IMR-90 (cell line): ENCODE results near the gene IFRD1. TPM values are rescaled to one million over a fixed set of nuclear protein-coding genes. Genes with fewer than 3 reads are reported as not detected.

Experiments
- ATAC-seq: fragments of 200-7000 bp; cut with Tn5 transposase; 2 replicates; pipeline ENCODE4 v1.9.1; 2020; ENCODE audit warnings: low read depth, mild to moderate bottlenecking, moderate library complexity
- BruUV-seq: library from RNA; stranded (reverse); fragments of 400-500 nt; replicated peaks from 2 replicates; lab custom pipeline; 2021; lab: Mats Ljungman, UMichigan
- CTCF ChIA-PET: fragments of 300-600 bp; formaldehyde crosslinking; extraction: SDS; loops from one replicate; lab custom pipeline; 2021; ENCODE audit warnings: antibody characterized with exemption; lab: Yijun Ruan, JAX
- POLR2A ChIA-PET: fragments of 300-600 bp; sonication (Branson Sonifier 250); formaldehyde crosslinking; loops from one replicate; lab custom pipeline; 2022; ENCODE audit warnings: antibody characterized with exemption; ENCODE audit not compliant: unreplicated experiment; lab: Charles Lee
- DNase-seq: peaks from one replicate; pipeline ENCODE4 v3.0.0; 2013
- H2AFZ ChIP-seq: replicated peaks from 2 replicates; pipeline ENCODE3; 2013; ENCODE audit warnings: low read length, mild to moderate bottlenecking; ENCODE audit not compliant: poor library complexity
- H2AK5ac ChIP-seq: 2 replicates; pipeline ENCODE4 v1.6.1; 2013; ENCODE audit warnings: low read depth, low read length, inconsistent platforms
- H2AK9ac ChIP-seq: replicated peaks from 2 replicates; pipeline ENCODE3; 2013; ENCODE audit warnings: mild to moderate bottlenecking, low read depth, low read length, moderate library complexity; ENCODE audit not compliant: poor library complexity
- H2BK120ac ChIP-seq: 2 replicates; pipeline ENCODE4 v1.6.1; 2013; ENCODE audit warnings: low read depth, low read length, inconsistent platforms
- H2BK15ac ChIP-seq: 3 replicates; pipeline ENCODE4 v1.6.1; 2013; ENCODE audit warnings: low read depth, low read length, inconsistent platforms
- H2BK20ac ChIP-seq: 2 replicates; pipeline ENCODE4 v1.6.1; 2013; ENCODE audit warnings: low read depth, mild to moderate bottlenecking, inconsistent platforms, low read length, moderate library complexity
- H2BK5ac ChIP-seq: 2 replicates; pipeline ENCODE4 v1.6.1; 2013; ENCODE audit warnings: mild to moderate bottlenecking, low read depth, low read length, inconsistent platforms; ENCODE audit not compliant: poor library complexity, severe bottlenecking
- H3K14ac ChIP-seq: replicated peaks from 2 replicates; pipeline ENCODE4 v1.6.1; 2013; ENCODE audit warnings: low read depth, low read length, inconsistent platforms
- H3K18ac ChIP-seq: 2 replicates; pipeline ENCODE4 v1.6.1; 2013; ENCODE audit warnings: low read depth, low read length, control low read depth
- H3K23ac ChIP-seq: 2 replicates; pipeline ENCODE4 v1.6.1; 2013; ENCODE audit warnings: low read depth, low read length, inconsistent platforms
- H3K27ac ChIP-seq: 2 replicates; pipeline ENCODE4 v1.5.1; 2013; ENCODE audit warnings: mild to moderate bottlenecking, control low read depth, low read length; ENCODE audit not compliant: insufficient read depth
- H3K27me3 ChIP-seq: 2 replicates; pipeline ENCODE4 v1.6.1; 2013; ENCODE audit warnings: low read length; ENCODE audit not compliant: control insufficient read depth, insufficient read depth
- H3K36me3 ChIP-seq: 2 replicates; pipeline ENCODE4 v1.6.1; 2013; ENCODE audit warnings: low read length, mixed read lengths; ENCODE audit not compliant: control insufficient read depth, insufficient read depth
- H3K4ac ChIP-seq: 2 replicates; pipeline ENCODE4 v1.6.1; 2013; ENCODE audit warnings: low read depth, low read length, inconsistent platforms
- H3K4me1 ChIP-seq: 2 replicates; pipeline ENCODE4 v1.6.1; 2013; ENCODE audit warnings: low read length, mixed read lengths; ENCODE audit not compliant: control insufficient read depth, insufficient read depth
- H3K4me2 ChIP-seq: 2 replicates; pipeline ENCODE4 v1.6.1; 2013; ENCODE audit warnings: low read depth, mild to moderate bottlenecking, control low read depth, low read length, moderate library complexity
- H3K4me3 ChIP-seq: 2 replicates; pipeline ENCODE4 v1.5.1; 2013; ENCODE audit warnings: low read depth, mild to moderate bottlenecking, control low read depth, low read length, moderate library complexity; ENCODE audit not compliant: insufficient read depth
- H3K56ac ChIP-seq: 2 replicates; pipeline ENCODE4 v1.6.1; 2013; ENCODE audit warnings: low read length, inconsistent platforms; ENCODE audit not compliant: insufficient read depth; ENCODE audit errors: extremely low read depth
- H3K79me1 ChIP-seq, 2 experiments: 2 replicates each; pipeline ENCODE4 v1.6.1; 2013; ENCODE audit warnings: low read length in 2 of 2, inconsistent platforms in 1 of 2, low read depth in 1 of 2
- H3K9ac ChIP-seq: 2 replicates; pipeline ENCODE4 v1.6.1; 2013; ENCODE audit warnings: low read depth, low read length, control low read depth
- H3K9me1 ChIP-seq: 2 replicates; pipeline ENCODE4 v1.6.1; 2013; ENCODE audit warnings: low read length, inconsistent platforms; ENCODE audit not compliant: insufficient read depth
- H3K9me3 ChIP-seq: 2 replicates; pipeline ENCODE4 v1.6.1; 2013; ENCODE audit warnings: low read length; ENCODE audit not compliant: control insufficient read depth, insufficient read depth
- H4K20me1 ChIP-seq: 2 replicates; pipeline ENCODE4 v1.6.1; 2013; ENCODE audit warnings: low read length, inconsistent platforms; ENCODE audit not compliant: insufficient read depth
- H4K5ac ChIP-seq: 2 replicates; pipeline ENCODE4 v1.6.1; 2013; ENCODE audit warnings: mild to moderate bottlenecking, low read depth, low read length, control low read depth
- H4K8ac ChIP-seq, 2 experiments: 2 replicates each; pipeline ENCODE4 v1.6.1; 2013; ENCODE audit warnings: low read depth in 2 of 2, low read length in 2 of 2, control low read depth in 1 of 2, inconsistent platforms in 1 of 2
- H4K91ac ChIP-seq: 2 replicates; pipeline ENCODE4 v1.6.1; 2013; ENCODE audit warnings: low read depth, low read length, inconsistent platforms; ENCODE audit not compliant: insufficient read depth
- BHLHE40 ChIP-seq: fragments of 150-350 bp; IDR thresholded peaks from 2 replicates; pipeline ENCODE4 v1.6.1; 2016; ENCODE audit warnings: mild to moderate bottlenecking, low read depth, low read length
- CEBPB ChIP-seq: IDR thresholded peaks from 2 replicates; pipeline ENCODE4 v1.6.1; 2012; ENCODE audit warnings: low read depth, low read length, improper control_type of control experiment
- CHD1 ChIP-seq: IDR thresholded peaks from 2 replicates; pipeline ENCODE4 v1.6.1; 2012; ENCODE audit warnings: low read depth, low read length, improper control_type of control experiment
- FOS ChIP-seq: fragments of 150-350 bp; IDR thresholded peaks from 2 replicates; pipeline ENCODE4 v1.6.1; 2016; ENCODE audit warnings: low read depth, low read length
- MAFK ChIP-seq: IDR thresholded peaks from 2 replicates; pipeline ENCODE4 v1.6.1; 2012; ENCODE audit warnings: low read depth, low read length, improper control_type of control experiment
- MAZ ChIP-seq: IDR thresholded peaks from 2 replicates; pipeline ENCODE4 v1.6.1; 2012; ENCODE audit warnings: low read depth, mild to moderate bottlenecking, low read length, improper control_type of control experiment, moderate library complexity, borderline replicate concordance
- MXI1 ChIP-seq: IDR thresholded peaks from 2 replicates; pipeline ENCODE4 v1.6.1; 2012; ENCODE audit warnings: low read depth, mild to moderate bottlenecking, low read length, moderate library complexity, borderline replicate concordance
- NFE2L2 ChIP-seq: fragments of 150-350 bp; IDR thresholded peaks from 2 replicates; pipeline ENCODE4 v1.6.1; 2016; ENCODE audit warnings: low read depth, mild to moderate bottlenecking, low read length
- POLR2A ChIP-seq: IDR thresholded peaks from 2 replicates; pipeline ENCODE4 v1.6.1; 2012; ENCODE audit warnings: mild to moderate bottlenecking, low read depth, low read length
- RAD21 ChIP-seq: IDR thresholded peaks from 2 replicates; pipeline ENCODE4 v1.6.1; 2012; ENCODE audit warnings: low read length, improper control_type of control experiment
- RCOR1 ChIP-seq: IDR thresholded peaks from 2 replicates; pipeline ENCODE4 v1.6.1; 2012; ENCODE audit warnings: mild to moderate bottlenecking, low read length, improper control_type of control experiment; ENCODE audit not compliant: insufficient replicate concordance
- RFX5 ChIP-seq: IDR thresholded peaks from 2 replicates; pipeline ENCODE4 v1.8.0; 2012; ENCODE audit warnings: low read depth, mild to moderate bottlenecking, low read length, moderate library complexity
- SMC3 ChIP-seq: fragments of 150-350 bp; IDR thresholded peaks from 2 replicates; pipeline ENCODE4 v1.6.1; 2016; ENCODE audit warnings: low read depth, mild to moderate bottlenecking, antibody characterized with exemption, low read length, moderate library complexity
- WGBS, 2 experiments: methylation state at CpG; one replicate each; pipeline versions ENCODE4 v1.1.5 to v1.1.7; 2013; ENCODE audit warnings: missing lambda C conversion rate in 2 of 2; ENCODE audit not compliant: insufficient read length in 1 of 2; ENCODE audit errors: extremely low coverage in 2 of 2; 5-methylcytosine and 5-hydroxymethylcytosine counted together
- dilution Hi-C: fragments of 300-500 bp; cut with HindIII; formaldehyde crosslinking; loops from one replicate; pipeline ENCODE4 v1.14.3; 2018; ENCODE audit warnings: low sequenced_read_pairs; ENCODE audit not compliant: unreplicated experiment
- in situ Hi-C: fragments of 300-500 bp; cut with MboI; formaldehyde crosslinking; loops from 3 replicates; pipeline ENCODE4 v1.14.3; 2019; ENCODE audit warnings: low sequenced_read_pairs, inconsistent platforms, mixed read lengths
- intact Hi-C: fragments of 100-400 bp; cut with micrococcal nuclease; formaldehyde crosslinking; loops from 2 replicates; pipeline ENCODE4 v1.10.0; 2022
- polyA plus RNA-seq, 3 experiments: library from polyadenylated mRNA; depleted of rRNA; stranded (reverse); fragments of >200 nt; gene quantifications; 2 replicates each; pipeline ENCODE4 v1.2.3, GENCODE V29; 2012; ENCODE audit warnings: low replicate concordance in 1 of 3
- total RNA-seq: library from RNA; depleted of rRNA; stranded (reverse); fragments of >200 nt; gene quantifications from 2 replicates; pipeline ENCODE4 v1.2.3, GENCODE V29; 2012
- TF ChIP-seq, protein P1 (sequence below): fragments of 150-350 bp; IDR thresholded peaks from 2 replicates; pipeline ENCODE4 v1.6.1; 2017; ENCODE audit warnings: mild to moderate bottlenecking, antibody characterized with exemption, low read length, low read depth
- TF ChIP-seq, protein P2 (sequence below): conservative IDR thresholded peaks from 2 replicates; pipeline ENCODE4 v1.5.1; 2012; ENCODE audit warnings: mild to moderate bottlenecking, low read depth, low read length, improper control_type of control experiment
- TF ChIP-seq, protein P3 (sequence below): fragments of 150-350 bp; IDR thresholded peaks from 2 replicates; pipeline ENCODE4 v1.6.1; 2016; ENCODE audit warnings: low read depth, mild to moderate bottlenecking, low read length, moderate library complexity, borderline replicate concordance

The IFRD1 gene
- total and polyA plus RNA-seq, 2 of the 4 experiments (the other 2 are of a cell fraction), result 18.3 to 25.3 TPM

DNA sequence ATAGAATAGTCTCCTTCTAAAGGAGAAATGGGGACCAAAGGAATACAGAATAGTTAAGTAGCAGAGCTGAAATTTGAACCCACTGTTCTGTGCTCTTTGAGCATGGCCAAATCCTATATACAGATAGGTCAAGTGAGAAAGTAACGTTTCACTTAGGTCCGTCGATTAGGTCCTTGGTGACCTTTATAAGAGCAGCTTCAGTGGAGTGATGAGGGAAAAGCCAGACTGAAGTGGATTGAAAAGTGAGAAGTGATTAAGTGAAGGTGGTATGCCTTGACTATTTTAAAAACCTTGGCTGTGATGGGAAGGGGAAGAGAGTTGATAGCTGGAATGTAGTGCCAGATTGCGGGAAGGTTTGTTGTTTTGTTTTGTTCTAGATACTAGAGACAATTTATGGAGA is 19.9 kb downstream of the IFRD1 start:
- no peak overlapping the region for H3K9ac ChIP-seq
- no peak overlapping the region for H3K4me2 ChIP-seq
- no peak overlapping the region for H3K4me3 ChIP-seq
- no peak overlapping the region; the same call in 1 of the 2 replicates for H3K56ac ChIP-seq
- H3K9me3 ChIP-seq, result no peaks in the 10 kb centered on the region
- no peak overlapping the region for H2AK9ac ChIP-seq
- intact Hi-C loops (no loop called here), in situ Hi-C loops (no loop called here), dilution Hi-C loops (no loop called here)
- no peaks in the 10 kb centered on the region; the same call in 1 of the 2 replicates for H3K4me1 ChIP-seq
- H3K36me3 ChIP-seq, result peaks cover 36% of the 10 kb centered on the region
- no peak overlapping the region for H4K8ac ChIP-seq
- POLR2A ChIA-PET, result no interaction called here
- no peak overlapping the region for H2AFZ ChIP-seq
- DNase-seq (no peak), ATAC-seq (no peak)
- no peak overlapping the region for H2BK120ac ChIP-seq
- CTCF ChIA-PET, result no interaction called here
- H4K91ac ChIP-seq, result no peak overlapping the region
- no peak overlapping the region for H3K18ac ChIP-seq
- no peak overlapping the region for H2BK20ac ChIP-seq
- no peak overlapping the region for H3K14ac ChIP-seq
- H2BK5ac ChIP-seq, result no peak overlapping the region
- H4K20me1 ChIP-seq, result peaks cover 9% of the 10 kb centered on the region; the same call in 1 of the 2 replicates
- peaks cover 19 to 31% of the 10 kb centered on the region in 2 experiments for H3K79me1 ChIP-seq
- WGBS, 2 experiments, result 97% methylated on average over 3 of the region's 4 CpGs; no CpG with 5 or more reads in 1 of the 2 experiments
- no peak overlapping the region for H3K27ac ChIP-seq
- TF ChIP-seq POLR2A (no peak), MAFK (no peak), NFE2L2 (no peak), SMC3 (no peak), MXI1 (no peak), RAD21 (no peak), BHLHE40 (no peak), RCOR1 (no peak), CHD1 (no peak), RFX5 (no peak), MAZ (no peak), FOS (no peak), CEBPB (no peak)
- TF ChIP-seq, protein P1, sequence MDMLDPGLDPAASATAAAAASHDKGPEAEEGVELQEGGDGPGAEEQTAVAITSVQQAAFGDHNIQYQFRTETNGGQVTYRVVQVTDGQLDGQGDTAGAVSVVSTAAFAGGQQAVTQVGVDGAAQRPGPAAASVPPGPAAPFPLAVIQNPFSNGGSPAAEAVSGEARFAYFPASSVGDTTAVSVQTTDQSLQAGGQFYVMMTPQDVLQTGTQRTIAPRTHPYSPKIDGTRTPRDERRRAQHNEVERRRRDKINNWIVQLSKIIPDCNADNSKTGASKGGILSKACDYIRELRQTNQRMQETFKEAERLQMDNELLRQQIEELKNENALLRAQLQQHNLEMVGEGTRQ, result no peak
- TF ChIP-seq, protein P2, sequence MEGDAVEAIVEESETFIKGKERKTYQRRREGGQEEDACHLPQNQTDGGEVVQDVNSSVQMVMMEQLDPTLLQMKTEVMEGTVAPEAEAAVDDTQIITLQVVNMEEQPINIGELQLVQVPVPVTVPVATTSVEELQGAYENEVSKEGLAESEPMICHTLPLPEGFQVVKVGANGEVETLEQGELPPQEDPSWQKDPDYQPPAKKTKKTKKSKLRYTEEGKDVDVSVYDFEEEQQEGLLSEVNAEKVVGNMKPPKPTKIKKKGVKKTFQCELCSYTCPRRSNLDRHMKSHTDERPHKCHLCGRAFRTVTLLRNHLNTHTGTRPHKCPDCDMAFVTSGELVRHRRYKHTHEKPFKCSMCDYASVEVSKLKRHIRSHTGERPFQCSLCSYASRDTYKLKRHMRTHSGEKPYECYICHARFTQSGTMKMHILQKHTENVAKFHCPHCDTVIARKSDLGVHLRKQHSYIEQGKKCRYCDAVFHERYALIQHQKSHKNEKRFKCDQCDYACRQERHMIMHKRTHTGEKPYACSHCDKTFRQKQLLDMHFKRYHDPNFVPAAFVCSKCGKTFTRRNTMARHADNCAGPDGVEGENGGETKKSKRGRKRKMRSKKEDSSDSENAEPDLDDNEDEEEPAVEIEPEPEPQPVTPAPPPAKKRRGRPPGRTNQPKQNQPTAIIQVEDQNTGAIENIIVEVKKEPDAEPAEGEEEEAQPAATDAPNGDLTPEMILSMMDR, result no peak
- TF ChIP-seq, protein P3, sequence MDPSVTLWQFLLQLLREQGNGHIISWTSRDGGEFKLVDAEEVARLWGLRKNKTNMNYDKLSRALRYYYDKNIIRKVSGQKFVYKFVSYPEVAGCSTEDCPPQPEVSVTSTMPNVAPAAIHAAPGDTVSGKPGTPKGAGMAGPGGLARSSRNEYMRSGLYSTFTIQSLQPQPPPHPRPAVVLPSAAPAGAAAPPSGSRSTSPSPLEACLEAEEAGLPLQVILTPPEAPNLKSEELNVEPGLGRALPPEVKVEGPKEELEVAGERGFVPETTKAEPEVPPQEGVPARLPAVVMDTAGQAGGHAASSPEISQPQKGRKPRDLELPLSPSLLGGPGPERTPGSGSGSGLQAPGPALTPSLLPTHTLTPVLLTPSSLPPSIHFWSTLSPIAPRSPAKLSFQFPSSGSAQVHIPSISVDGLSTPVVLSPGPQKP, result no peak
- no peak overlapping the region for H3K23ac ChIP-seq
- no peaks in the 10 kb centered on the region for H3K27me3 ChIP-seq
- H3K9me1 ChIP-seq, result no peaks in the 10 kb centered on the region
- H2BK15ac ChIP-seq, result no peak overlapping the region
- BruUV-seq, result no TSS peak
- no peak overlapping the region for H4K5ac ChIP-seq
- no peak overlapping the region for H2AK5ac ChIP-seq
- no peak overlapping the region for H3K4ac ChIP-seq
